DOHH2 (cell line): Measurements from ENCODE around the gene C2orf49.
A peak's percentile ranks its signal among the peaks of the same experiment; 100 is the strongest.

Experiments used
- H3F3A ChIP-seq: fragments of 200-600 bp; sonication (generic), shearing (Covaris generic); 2 replicates; pipeline ENCODE4 v1.6.0; 2016; ENCODE audit warnings: antibody characterized with exemption, mild to moderate bottlenecking; ENCODE audit not compliant: control insufficient read depth, insufficient read depth
- H3K27ac ChIP-seq: fragments of 200-600 bp; sonication (generic); 2 replicates; pipeline ENCODE4 v1.5.1; 2014; ENCODE audit warnings: low read depth, mild to moderate bottlenecking, low read length, moderate library complexity
- H3K27me3 ChIP-seq: fragments of 200-600 bp; sonication (generic); 2 replicates; pipeline ENCODE4 v1.6.1; 2014; ENCODE audit warnings: mild to moderate bottlenecking, low read length, mixed read lengths; ENCODE audit not compliant: control insufficient read depth
- H3K36me3 ChIP-seq: fragments of 200-600 bp; sonication (generic); 2 replicates; pipeline ENCODE4 v1.6.1; 2014; ENCODE audit warnings: mild to moderate bottlenecking, low read length, moderate library complexity, mixed read lengths; ENCODE audit not compliant: control insufficient read depth
- H3K4me1 ChIP-seq: fragments of 200-600 bp; sonication (generic); 2 replicates; pipeline ENCODE4 v1.6.1; 2014; ENCODE audit warnings: mild to moderate bottlenecking, low read length, mixed read lengths; ENCODE audit not compliant: control insufficient read depth
- H3K4me2 ChIP-seq: fragments of 200-600 bp; sonication (generic); 2 replicates; pipeline ENCODE4 v1.6.0; 2014; ENCODE audit warnings: mild to moderate bottlenecking, low read length, moderate library complexity
- H3K4me3 ChIP-seq: fragments of 200-600 bp; sonication (generic); 2 replicates; pipeline ENCODE4 v1.5.1; 2014; ENCODE audit warnings: mild to moderate bottlenecking, low read length, mixed read lengths
- H3K79me2 ChIP-seq: fragments of 200-600 bp; sonication (generic); 2 replicates; pipeline ENCODE4 v1.6.1; 2014; ENCODE audit warnings: mild to moderate bottlenecking, low read length, mixed read lengths; ENCODE audit not compliant: control insufficient read depth
- H3K9me2 ChIP-seq: fragments of 200-600 bp; sonication (generic); replicated peaks from 2 replicates; pipeline ENCODE4 v1.6.1; 2014; ENCODE audit warnings: mild to moderate bottlenecking, low read length, mixed read lengths; ENCODE audit not compliant: control insufficient read depth
- H3K9me3 ChIP-seq: fragments of 200-600 bp; sonication (generic); 2 replicates; pipeline ENCODE4 v1.6.1; 2014; ENCODE audit warnings: antibody characterized with exemption, low read length, mixed read lengths; ENCODE audit not compliant: control insufficient read depth, insufficient read depth
- H4K20me1 ChIP-seq: fragments of 200-600 bp; sonication (generic); 2 replicates; pipeline ENCODE4 v1.6.0; 2014; ENCODE audit warnings: low read depth, mild to moderate bottlenecking, antibody characterized with exemption, low read length, moderate library complexity; ENCODE audit not compliant: control insufficient read depth, insufficient read depth
- CTCF ChIP-seq: fragments of 200-600 bp; sonication (generic); IDR thresholded peaks from one replicate; pipeline ENCODE4 v1.5.1; 2014; ENCODE audit warnings: antibody characterized with exemption, mild to moderate bottlenecking, low read depth, low read length; ENCODE audit not compliant: poor library complexity, severe bottlenecking
- EZH2phosphoT487 ChIP-seq: fragments of 200-600 bp; sonication (generic); IDR thresholded peaks from 2 replicates; pipeline ENCODE4 v1.6.1; 2017; ENCODE audit warnings: borderline replicate concordance, mild to moderate bottlenecking, antibody characterized with exemption, low read length, moderate library complexity, mixed read lengths

C2orf49 gene

GRCh38 chr2:105309147-105309545 lies 28.2 kb upstream of the C2orf49 start:
- peaks cover 38% of the 10 kb centered on the region for H3K36me3 ChIP-seq
- no peak overlapping the region for H3K4me2 ChIP-seq
- H3K9me2 ChIP-seq = no peaks in the 10 kb centered on the region
- H3K4me3 ChIP-seq = no peak overlapping the region
- H3K27ac ChIP-seq = no peak overlapping the region
- H3F3A ChIP-seq = 0 out of 2 replicates have a peak, but pooled peaks cover 2% of the 10 kb centered on the region
- TF ChIP-seq EZH2phosphoT487 (no peak), CTCF (no peak)
- 0 out of 2 replicates have a peak, but pooled peaks cover 9% of the 10 kb centered on the region for H4K20me1 ChIP-seq
- H3K4me1 ChIP-seq = peaks cover 21% of the 10 kb centered on the region
- H3K27me3 ChIP-seq = no peaks in the 10 kb centered on the region
- H3K79me2 ChIP-seq = peaks cover 99% of the 10 kb centered on the region
- no peaks in the 10 kb centered on the region for H3K9me3 ChIP-seq

GRCh38 chr2:105313877-105314276 lies 23.5 kb upstream of the C2orf49 start:
- H3K9me3 ChIP-seq = no peaks in the 10 kb centered on the region
- 0 out of 2 replicates have a peak overlapping the region, but pooled peaks have one; percentile 0 for H3K4me3 ChIP-seq
- peak overlapping the region; percentile 58 for H3K27ac ChIP-seq
- 0 out of 2 replicates have a peak, but pooled peaks cover 2% of the 10 kb centered on the region for H3F3A ChIP-seq
- H3K79me2 ChIP-seq = peaks cover 99% of the 10 kb centered on the region
- TF ChIP-seq CTCF (no peak), EZH2phosphoT487 (no peak)
- H4K20me1 ChIP-seq = peaks cover 12% of the 10 kb centered on the region; the same call in 1 of the 2 replicates
- H3K36me3 ChIP-seq = peaks cover 13% of the 10 kb centered on the region
- H3K4me2 ChIP-seq = peak overlapping the region; percentile 48; the same call in 1 of the 2 replicates
- H3K27me3 ChIP-seq = no peaks in the 10 kb centered on the region
- peaks cover 40% of the 10 kb centered on the region for H3K4me1 ChIP-seq
- no peaks in the 10 kb centered on the region for H3K9me2 ChIP-seq

GRCh38 chr2:105315314-105315713 lies 22.0 kb upstream of the C2orf49 start:
- Histone ChIP-seq H4K20me1 (peaks cover 9% of the 10 kb centered on the region), H3K4me3 (no peak overlapping the region), H3K79me2 (peaks cover 95% of the 10 kb centered on the region), H3K27ac (no peak overlapping the region), H3K4me1 (peaks cover 29% of the 10 kb centered on the region), H3F3A (0 out of 2 replicates have a peak, but pooled peaks cover 2% of the 10 kb centered on the region), H3K9me3 (no peaks in the 10 kb centered on the region), H3K36me3 (peaks cover 6% of the 10 kb centered on the region; the same call in 1 of the 2 replicates), H3K9me2 (no peaks in the 10 kb centered on the region), H3K4me2 (peak overlapping the region; percentile 17), H3K27me3 (no peaks in the 10 kb centered on the region)
- TF ChIP-seq EZH2phosphoT487 = no peak
- TF ChIP-seq CTCF = no peak
